ENCODE data around the gene ARHGAP15. TPM values are rescaled to one million over a fixed set of nuclear protein-coding genes. Genes with fewer than 3 reads are reported as not detected.

Gene ARHGAP15
- total RNA-seq, 1 donor from 2014 or later: 56.2 TPM

GRCh38 chr2:143729296-143729814, 600.1 kb downstream of the ARHGAP15 start:
- Mint-ChIP-seq H3K36me3 (ENCODE audit: low read depth) (peaks cover 24% of the 10 kb centered on the region), H3K9me3 (peaks cover 3% of the 10 kb centered on the region)
- DNase-seq: no peak

GRCh38 chr2:143730155-143730952, 601.1 kb downstream of the ARHGAP15 start:
- peak overlapping the region; percentile 47 for H3K4me3 Mint-ChIP-seq

More at GRCh38 chr2:143729296-143729814, 600.1 kb downstream of the ARHGAP15 start:
- intact Hi-C loops (cut with micrococcal nuclease): no loop called here
- Mint-ChIP-seq H3K4me3 (peak overlapping the region; percentile 47), H3K27ac (peak overlapping the region; percentile 92), H3K4me1 (peaks cover 31% of the 10 kb centered on the region), H3K27me3 (no peaks in the 10 kb centered on the region)

GRCh38 chr2:143730953-143731260, 601.7 kb downstream of the ARHGAP15 start:
- no peaks in the 10 kb centered on the region for H3K27me3 Mint-ChIP-seq
- intact Hi-C loops (cut with micrococcal nuclease): loop anchor here (1.0 to 10.0 kb wide), 10 partner anchors 27 to 784 kb away; no protein-coding TSS in a partner anchor
- H3K27ac Mint-ChIP-seq: peak overlapping the region; percentile 71
- H3K9me3 Mint-ChIP-seq: peaks cover 3% of the 10 kb centered on the region
- no peak for DNase-seq
- H3K36me3 Mint-ChIP-seq (ENCODE audit: low read depth): peaks cover 18% of the 10 kb centered on the region
- H3K4me1 Mint-ChIP-seq: peaks cover 29% of the 10 kb centered on the region
- H3K4me3 Mint-ChIP-seq: no peak overlapping the region

More at GRCh38 chr2:143730155-143730952, 601.1 kb downstream of the ARHGAP15 start:
- H3K27ac Mint-ChIP-seq: peak overlapping the region; percentile 92
- no peaks in the 10 kb centered on the region for H3K27me3 Mint-ChIP-seq
- H3K9me3 Mint-ChIP-seq: peaks cover 3% of the 10 kb centered on the region
- H3K36me3 Mint-ChIP-seq (ENCODE audit: low read depth): peaks cover 18% of the 10 kb centered on the region
- peak; percentile 63 for DNase-seq
- intact Hi-C loops (cut with micrococcal nuclease): loop anchor here (1.0 to 10.0 kb wide), 10 partner anchors 26 to 784 kb away; no protein-coding TSS in a partner anchor
- H3K4me1 Mint-ChIP-seq: peaks cover 31% of the 10 kb centered on the region

DNA sequence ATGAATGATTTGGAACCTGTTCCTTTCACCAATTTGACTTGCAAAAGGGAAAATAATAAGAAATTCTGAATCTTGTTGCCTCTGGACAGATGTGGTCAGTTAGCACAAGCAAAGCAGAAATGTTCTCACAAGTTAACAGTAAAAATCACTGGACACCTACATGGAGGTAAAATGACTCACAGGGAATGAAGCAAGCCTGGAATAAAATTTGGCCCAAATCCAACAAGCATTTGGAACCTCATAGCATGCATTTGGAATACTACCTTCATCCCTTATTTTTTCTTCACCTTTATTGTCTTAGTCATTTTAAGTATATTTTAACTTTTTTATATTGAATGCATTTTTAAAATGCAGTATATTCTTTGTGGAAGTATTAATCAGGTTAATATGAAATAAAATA, 602.9 kb downstream of the ARHGAP15 start:
- no peak for DNase-seq
- H3K9me3 Mint-ChIP-seq: peaks cover 3% of the 10 kb centered on the region
- no peak overlapping the region for H3K4me3 Mint-ChIP-seq
- intact Hi-C loops (cut with micrococcal nuclease): loop anchor here (5.0 to 10.0 kb wide), 3 partner anchors 100 to 783 kb away; no protein-coding TSS in a partner anchor
- peaks cover 22% of the 10 kb centered on the region for H3K36me3 Mint-ChIP-seq (ENCODE audit: low read depth)
- no peak overlapping the region for H3K27ac Mint-ChIP-seq
- peaks cover 24% of the 10 kb centered on the region for H3K4me1 Mint-ChIP-seq
- H3K27me3 Mint-ChIP-seq: no peaks in the 10 kb centered on the region

- Mint-ChIP-seq H3K4me1 (peaks cover 23% of the 10 kb centered on the region), H3K27me3 (no peaks in the 10 kb centered on the region), H3K9me3 (peaks cover 3% of the 10 kb centered on the region), H3K27ac (no peak overlapping the region), H3K36me3 (ENCODE audit: low read depth) (peaks cover 22% of the 10 kb centered on the region), H3K4me3 (no peak overlapping the region)
- intact Hi-C loops (cut with micrococcal nuclease): loop anchor here (5.0 to 10.0 kb wide), 3 partner anchors 101 to 782 kb away; no protein-coding TSS in a partner anchor
- DNase-seq: no peak
Measured at GRCh38 chr2:143732871-143733270, 603.7 kb downstream of the ARHGAP15 start.

GRCh38 chr2:143734507-143734906, 605.3 kb downstream of the ARHGAP15 start:
- Mint-ChIP-seq H3K4me1 (peaks cover 18% of the 10 kb centered on the region), H3K27ac (no peak overlapping the region), H3K9me3 (peaks cover 3% of the 10 kb centered on the region), H3K4me3 (no peak overlapping the region), H3K36me3 (ENCODE audit: low read depth) (peaks cover 15% of the 10 kb centered on the region), H3K27me3 (no peaks in the 10 kb centered on the region)
- no peak for DNase-seq
- intact Hi-C loops (cut with micrococcal nuclease): loop anchor here (5.0 to 10.0 kb wide), 3 partner anchors 102 to 780 kb away; no protein-coding TSS in a partner anchor

GRCh38 chr2:143736904-143737303, 607.7 kb downstream of the ARHGAP15 start:
- intact Hi-C loops (cut with micrococcal nuclease): loop anchor here (10.0 kb wide), 1 partner anchor 778 kb away; no protein-coding TSS in a partner anchor
- Mint-ChIP-seq H3K9me3 (no peaks in the 10 kb centered on the region), H3K4me3 (no peak overlapping the region), H3K27me3 (no peaks in the 10 kb centered on the region), H3K36me3 (ENCODE audit: low read depth) (peaks cover 26% of the 10 kb centered on the region), H3K27ac (no peak overlapping the region), H3K4me1 (no peaks in the 10 kb centered on the region)
- DNase-seq: no peak

GRCh38 chr2:143740431-143740830, 611.2 kb downstream of the ARHGAP15 start:
- intact Hi-C loops (cut with micrococcal nuclease): no loop called here
- DNase-seq: no peak
- Mint-ChIP-seq H3K4me1 (no peaks in the 10 kb centered on the region), H3K27ac (no peak overlapping the region), H3K27me3 (no peaks in the 10 kb centered on the region), H3K4me3 (no peak overlapping the region), H3K9me3 (no peaks in the 10 kb centered on the region), H3K36me3 (ENCODE audit: low read depth) (peaks cover 25% of the 10 kb centered on the region)

DNA sequence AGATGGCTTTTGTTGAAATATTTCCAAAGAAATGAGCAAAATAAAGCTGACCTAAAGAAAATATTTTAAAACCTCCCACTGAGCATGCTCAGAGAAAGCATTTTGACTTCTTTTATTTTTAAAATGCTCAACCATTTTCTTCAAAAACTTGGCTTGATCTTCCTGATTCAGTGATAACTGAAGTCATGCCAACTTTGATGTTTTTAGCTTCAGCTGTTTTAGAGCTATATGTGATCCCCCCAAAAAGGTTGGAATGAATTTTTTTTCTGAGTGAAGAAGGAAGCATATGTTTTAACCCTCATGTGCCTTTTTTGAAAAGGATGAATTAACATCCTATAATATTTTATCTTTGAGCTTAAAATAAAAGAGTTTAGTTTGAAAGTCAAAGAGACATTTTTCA, 612.0 kb downstream of the ARHGAP15 start:
- no peak for DNase-seq
- H3K9me3 Mint-ChIP-seq: no peaks in the 10 kb centered on the region
- intact Hi-C loops (cut with micrococcal nuclease): no loop called here
- H3K4me3 Mint-ChIP-seq: no peak overlapping the region
- H3K27ac Mint-ChIP-seq: no peak overlapping the region
- H3K27me3 Mint-ChIP-seq: no peaks in the 10 kb centered on the region
- H3K4me1 Mint-ChIP-seq: no peaks in the 10 kb centered on the region
- peaks cover 26% of the 10 kb centered on the region for H3K36me3 Mint-ChIP-seq (ENCODE audit: low read depth)

DNA sequence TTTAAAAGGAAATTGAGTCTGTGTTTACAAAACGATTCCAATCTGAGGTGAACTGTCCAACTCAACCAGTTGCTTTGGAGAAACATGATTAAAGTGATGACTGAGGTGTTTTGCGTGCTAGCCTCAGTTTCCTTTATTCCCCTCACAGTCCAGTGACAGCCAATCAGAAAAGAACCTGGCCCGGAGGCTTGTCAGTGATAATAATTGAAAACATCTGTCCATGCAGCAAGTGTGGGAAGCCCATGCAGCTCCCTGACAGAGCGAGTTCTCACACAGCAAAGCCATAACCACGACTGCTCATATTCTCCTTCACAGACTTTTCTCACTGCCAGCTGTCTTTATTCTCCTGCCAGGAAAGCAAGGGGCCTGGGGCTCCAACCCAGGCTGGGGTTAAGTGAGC, 613.4 kb downstream of the ARHGAP15 start:
- Mint-ChIP-seq H3K27me3 (no peaks in the 10 kb centered on the region), H3K4me3 (no peak overlapping the region), H3K36me3 (ENCODE audit: low read depth) (peaks cover 22% of the 10 kb centered on the region), H3K27ac (no peak overlapping the region), H3K9me3 (no peaks in the 10 kb centered on the region), H3K4me1 (no peaks in the 10 kb centered on the region)
- no peak for DNase-seq
- intact Hi-C loops (cut with micrococcal nuclease): no loop called here

GRCh38 chr2:143744114-143744513, 614.9 kb downstream of the ARHGAP15 start:
- no peaks in the 10 kb centered on the region for H3K27me3 Mint-ChIP-seq
- intact Hi-C loops (cut with micrococcal nuclease): no loop called here
- H3K4me3 Mint-ChIP-seq: no peak overlapping the region
- no peaks in the 10 kb centered on the region for H3K4me1 Mint-ChIP-seq
- no peak overlapping the region for H3K27ac Mint-ChIP-seq
- H3K36me3 Mint-ChIP-seq (ENCODE audit: low read depth): peaks cover 21% of the 10 kb centered on the region
- DNase-seq: no peak
- H3K9me3 Mint-ChIP-seq: no peaks in the 10 kb centered on the region

DNA sequence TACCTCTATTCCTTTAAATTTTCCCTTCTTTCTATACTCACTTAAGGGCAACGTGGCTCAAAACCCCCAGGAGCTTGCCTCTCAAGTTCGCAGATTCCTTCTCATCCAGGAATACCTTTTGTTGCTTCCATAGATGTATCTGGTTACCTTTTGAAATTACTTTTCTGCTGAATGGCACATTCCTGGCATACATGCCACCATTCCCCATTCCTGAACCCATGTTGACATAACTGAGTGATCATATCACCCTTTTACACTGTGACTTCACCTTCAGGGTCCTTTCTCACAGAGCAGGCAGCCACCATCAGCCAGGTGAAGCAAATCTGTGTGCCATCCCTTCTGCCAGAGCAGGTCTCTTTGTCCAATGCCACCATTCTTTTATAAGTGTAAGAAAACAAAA, 615.8 kb downstream of the ARHGAP15 start:
- no peak overlapping the region for H3K27ac Mint-ChIP-seq
- intact Hi-C loops (cut with micrococcal nuclease): no loop called here
- no peaks in the 10 kb centered on the region for H3K27me3 Mint-ChIP-seq
- H3K9me3 Mint-ChIP-seq: no peaks in the 10 kb centered on the region
- H3K36me3 Mint-ChIP-seq (ENCODE audit: low read depth): peaks cover 16% of the 10 kb centered on the region
- H3K4me1 Mint-ChIP-seq: no peaks in the 10 kb centered on the region
- DNase-seq: no peak
- no peak overlapping the region for H3K4me3 Mint-ChIP-seq

DNA sequence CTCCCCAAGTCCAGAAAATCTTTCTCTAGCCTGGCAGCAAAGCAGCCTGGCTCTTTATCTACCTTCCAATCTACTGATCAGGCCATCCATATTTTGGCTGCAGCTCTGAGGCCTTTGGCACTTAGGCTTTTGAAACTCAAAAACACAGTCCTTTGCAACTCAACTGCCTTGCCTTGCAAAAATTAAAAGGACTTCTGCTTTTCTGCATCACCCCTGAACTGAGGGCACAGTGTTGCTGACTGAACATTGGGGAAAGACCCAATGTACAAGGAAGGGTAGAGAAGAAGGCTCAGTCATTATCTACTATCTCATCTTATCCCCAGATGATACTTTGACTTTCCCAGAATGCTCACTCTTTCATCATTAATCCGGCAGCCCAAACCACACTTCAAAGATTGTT, 625.5 kb downstream of the ARHGAP15 start:
- Mint-ChIP-seq H3K36me3 (ENCODE audit: low read depth) (peaks cover 21% of the 10 kb centered on the region), H3K9me3 (no peaks in the 10 kb centered on the region), H3K27ac (no peak overlapping the region), H3K4me1 (no peaks in the 10 kb centered on the region), H3K4me3 (no peak overlapping the region), H3K27me3 (no peaks in the 10 kb centered on the region)
- intact Hi-C loops (cut with micrococcal nuclease): no loop called here
- DNase-seq: no peak

GRCh38 chr2:143758629-143759330, 629.6 kb downstream of the ARHGAP15 start:
- intact Hi-C loops (cut with micrococcal nuclease): no loop called here

More at GRCh38 chr2:143758629-143759330, 629.6 kb downstream of the ARHGAP15 start:
- Mint-ChIP-seq H3K4me3 (no peak overlapping the region), H3K27me3 (no peaks in the 10 kb centered on the region), H3K9me3 (no peaks in the 10 kb centered on the region), H3K27ac (no peak overlapping the region), H3K36me3 (ENCODE audit: low read depth) (peaks cover 6% of the 10 kb centered on the region), H3K4me1 (no peaks in the 10 kb centered on the region)
- no peak for DNase-seq

Data from activated CD4-positive, alpha-beta T cell treated with anti-CD3 and anti-CD28 coated beads, Interleukin-2, amount 10 ng/mL, durations not matched to agents 24 days and 14 days (primary cell).